GM12878 (cell line): ENCODE results near the gene YY1. TPM values are rescaled to one million over a fixed set of nuclear protein-coding genes. Genes with fewer than 3 reads are reported as not detected.

Experiments used
- ATAC-seq: fragments of 200-7000 bp; cut with Tn5 transposase; 3 replicates; pipeline ENCODE4 v1.9.1; 2020; ENCODE audit warnings: mild to moderate bottlenecking, moderate library complexity
- BruUV-seq: library from RNA; stranded (reverse); fragments of 400-500 nt; replicated peaks from 2 replicates; lab custom pipeline; 2021; lab: Mats Ljungman, UMichigan
- CTCF ChIA-PET: fragments of 300-600 bp; sonication (Branson Sonifier 250); formaldehyde crosslinking; extraction: SDS; loops from one replicate; lab custom pipeline; 2021; ENCODE audit warnings: inconsistent platforms; lab: Yijun Ruan, JAX
- POLR2A ChIA-PET: fragments of 350-600 bp; formaldehyde crosslinking; extraction: SDS; loops from one replicate; lab custom pipeline; 2021; ENCODE audit warnings: inconsistent platforms; lab: Charles Lee
- RAD21 ChIA-PET: fragments of 300-600 bp; sonication (Branson Sonifier 250); formaldehyde crosslinking; loops from one replicate; lab custom pipeline; 2023; ENCODE audit warnings: antibody characterized with exemption; ENCODE audit not compliant: unreplicated experiment; lab: Charles Lee
- SMC1A ChIA-PET: fragments of 300-600 bp; sonication (Branson Sonifier 250); formaldehyde crosslinking; loops from one replicate; lab custom pipeline; 2023; ENCODE audit not compliant: unreplicated experiment, uncharacterized antibody; lab: Charles Lee
- DNase-seq: peaks from one replicate; pipeline ENCODE4 v3.0.0-alpha.2; 2011; ENCODE audit warnings: low read depth, low spot score
- FAIRE-seq: peaks from 3 replicates; lab custom pipeline; 2011; peaks lifted over from hg19 to GRCh38; lab: Jason Lieb, UNC
- H2AFZ ChIP-seq: 2 replicates; pipeline ENCODE4 v1.6.0; 2011; ENCODE audit warnings: low read depth, low read length, control low read depth; ENCODE audit not compliant: control insufficient read depth
- H3K27ac ChIP-seq: 2 replicates; pipeline ENCODE4 v1.5.1; 2011; ENCODE audit warnings: control low read depth; ENCODE audit not compliant: control insufficient read depth, insufficient read depth
- H3K27me3 ChIP-seq, 2 experiments: replicated peaks in 1 of 2; 2 replicates each; pipeline versions ENCODE4 v1.6.0 to v1.6.1; 2011; ENCODE audit warnings: low read length in 1 of 2; ENCODE audit not compliant: control insufficient read depth in 2 of 2, insufficient read depth in 2 of 2
- H3K36me3 ChIP-seq, 2 experiments: 2 replicates each; pipeline ENCODE4 v1.5.1; 2011; ENCODE audit warnings: low read length in 1 of 2; ENCODE audit not compliant: control insufficient read depth in 2 of 2, insufficient read depth in 2 of 2
- H3K4me1 ChIP-seq: 2 replicates; pipeline ENCODE4 v1.6.1; 2011; ENCODE audit warnings: mild to moderate bottlenecking, low read length, moderate library complexity, mixed read lengths; ENCODE audit not compliant: control insufficient read depth, insufficient read depth
- H3K4me2 ChIP-seq: 2 replicates; pipeline ENCODE4 v1.6.0; 2011; ENCODE audit warnings: control low read depth; ENCODE audit not compliant: control insufficient read depth, insufficient read depth
- H3K4me3 ChIP-seq: fragments of 200-600 bp; sonication (generic); 2 replicates; pipeline ENCODE4 v1.5.1; 2016
- H3K79me2 ChIP-seq: 2 replicates; pipeline ENCODE4 v1.6.0; 2011; ENCODE audit warnings: low read length; ENCODE audit not compliant: control insufficient read depth, insufficient read depth
- H3K9ac ChIP-seq: 2 replicates; pipeline ENCODE4 v1.8.0; 2011; ENCODE audit warnings: low read length, control low read depth, mixed read lengths; ENCODE audit not compliant: control insufficient read depth, insufficient read depth
- H3K9me3 ChIP-seq: replicated peaks from 3 replicates; pipeline ENCODE4 v1.5.1; 2011; ENCODE audit warnings: mild to moderate bottlenecking, low read length; ENCODE audit not compliant: control insufficient read depth, insufficient read depth
- H4K20me1 ChIP-seq: 2 replicates; pipeline ENCODE4 v1.6.0; 2011; ENCODE audit not compliant: control insufficient read depth, insufficient read depth
- BCL3 ChIP-seq: IDR thresholded peaks from 2 replicates; pipeline ENCODE4 v1.6.1; 2011; ENCODE audit warnings: borderline replicate concordance, low read depth, mild to moderate bottlenecking, moderate library complexity, low read length; ENCODE audit not compliant: insufficient read depth, poor library complexity, severe bottlenecking
- BMI1 ChIP-seq: fragments of 450-650 bp; IDR thresholded peaks from 2 replicates; pipeline ENCODE4 v1.6.1; 2016; ENCODE audit warnings: mild to moderate bottlenecking, moderate library complexity, borderline replicate concordance
- CHD1 ChIP-seq: IDR thresholded peaks from 2 replicates; pipeline ENCODE4 v1.6.1; 2012; ENCODE audit warnings: low read depth, low read length, improper control_type of control experiment
- HDGF ChIP-seq: fragments of 450-650 bp; IDR thresholded peaks from 2 replicates; pipeline ENCODE4 v1.6.1; 2016; ENCODE audit warnings: antibody characterized with exemption
- KAT2A ChIP-seq: conservative IDR thresholded peaks from 2 replicates; pipeline ENCODE4 v1.6.1; 2011; ENCODE audit warnings: low read depth, low read length; ENCODE audit not compliant: control insufficient read depth
- PML ChIP-seq: IDR thresholded peaks from 2 replicates; pipeline ENCODE4 v1.6.1; 2012; ENCODE audit warnings: low read length, inconsistent platforms
- POLR2A ChIP-seq: IDR thresholded peaks from 2 replicates; pipeline ENCODE4 v1.6.1; 2011; ENCODE audit warnings: low read depth, mild to moderate bottlenecking, low read length
- POU2F2 ChIP-seq: IDR thresholded peaks from 3 replicates; pipeline ENCODE4 v1.6.1; 2011; ENCODE audit warnings: low read depth, mild to moderate bottlenecking, low read length, borderline replicate concordance
- ZSCAN29 ChIP-seq: fragments of 450-650 bp; IDR thresholded peaks from 2 replicates; pipeline ENCODE4 v1.6.1; 2017; ENCODE audit warnings: mild to moderate bottlenecking, moderate library complexity
- WGBS: methylation state at CpG from one replicate; pipeline ENCODE4 v1.1.6; 2016; ENCODE audit warnings: low lambda C conversion rate; ENCODE audit not compliant: insufficient replicate concordance, insufficient coverage; ENCODE audit errors: missing lambda C conversion rate; 5-methylcytosine and 5-hydroxymethylcytosine counted together
- in situ Hi-C: fragments of 300-500 bp; cut with MboI; formaldehyde crosslinking; loops from 9 replicates; pipeline ENCODE4 v1.14.3; 2018; ENCODE audit warnings: mixed read lengths
- intact Hi-C: fragments of 100-400 bp; cut with micrococcal nuclease; formaldehyde crosslinking; loops from one replicate; pipeline ENCODE4 v1.14.2; 2022; ENCODE audit not compliant: unreplicated experiment
- polyA plus RNA-seq, 11 experiments: library from polyadenylated mRNA; depleted of rRNA in 4 of 11; unstranded in 6 of 11; stranded (reverse) in 5 of 11; fragments of >200 nt; fragmentation: Nextera tagmentation in 4 of 11; fragmentation: Illumina TruSeq in 1 of 11; extraction: Ambion mirVana in 4 of 11; extraction: Trizol in 1 of 11; gene quantifications; 1 replicate in 1 of 11; 2 replicates in 10 of 11; pipeline versions ENCODE4 v1.2.1 to v1.2.3, GENCODE V29; 2011 to 2016; ENCODE audit warnings: inconsistent platforms in 2 of 11, missing spikeins in 2 of 11, low read depth in 1 of 11
- total RNA-seq, 4 experiments: library from RNA; depleted of rRNA in 3 of 4; stranded (reverse); fragments of >200 nt in 3 of 4; fragmentation: Illumina TruSeq in 1 of 4; extraction: Trizol in 1 of 4; gene quantifications; 2 replicates each; pipeline versions ENCODE4 v1.2.1 to v1.2.3, GENCODE V29; 2013 to 2021

The YY1 gene
- total and polyA plus RNA-seq, 10 of the 15 experiments (the other 5 are each of a cell fraction or from before 2014, with no cell fraction given): 23.7 to 74.0 (median 39.9) TPM

- Histone ChIP-seq H2AFZ (no peak overlapping the region), H3K9me3 (no peaks in the 10 kb centered on the region; the same call in 2 of the 3 replicates), H3K9ac (no peak overlapping the region), H4K20me1 (peaks cover 8% of the 10 kb centered on the region), H3K27me3 (no peaks in the 10 kb centered on the region), H3K4me1 (peaks cover 35% of the 10 kb centered on the region), H3K4me3 (no peak overlapping the region), H3K27ac (no peak overlapping the region), H3K36me3 (peaks cover 14 to 19% of the 10 kb centered on the region in 2 experiments), H3K4me2 (no peak overlapping the region), H3K79me2 (peaks cover 73% of the 10 kb centered on the region)
- POLR2A ChIA-PET: interaction anchor here (0.6 to 0.7 kb wide), 3 partner anchors 33 to 1810 kb away, joined by 3 to 4 read pairs (median 3); partner anchors contain the start of gene CCNK
- FAIRE-seq: no peak
- ATAC-seq: no peak
- SMC1A ChIA-PET: interaction anchor here (1.3 to 1.4 kb wide), 3 partner anchors 9 to 14 kb away, joined by 3 to 6 read pairs (median 4); no protein-coding TSS in a partner anchor
- WGBS: 20% methylated on average over 5 of the region's 5 CpGs
- intact Hi-C loops: no loop called here
- DNase-seq: no peak
- CTCF ChIA-PET: interaction anchor here (0.9 to 1.4 kb wide), 4 partner anchors 10 to 22 kb away, joined by 3 to 4 read pairs (median 4); no protein-coding TSS in a partner anchor
- in situ Hi-C loops: no loop called here
- RAD21 ChIA-PET: interaction anchor here (1.3 kb wide), 1 partner anchor 23 kb away, joined by 3 read pairs; no protein-coding TSS in a partner anchor
- TF ChIP-seq PML (no peak), BCL3 (no peak), POLR2A (no peak), POU2F2 (no peak), BMI1 (no peak), CHD1 (no peak), ZSCAN29 (no peak), HDGF (no peak), KAT2A (no peak)
- BruUV-seq: no TSS peak
Observed at GRCh38 chr14:100262545-100262944, 23.6 kb downstream of the YY1 start.
